Activated CD8-positive, alpha-beta memory T cell treated with anti-CD3 and anti-CD28 coated beads, Interleukin-2, amount 50 U/mL, for 4 hours (primary cell): ENCODE results near the gene BCAS4.
"Not testable (repeated sequence)": the region's sequence is repeated elsewhere in the genome, so short reads cannot be mapped to it uniquely, and the experiment has no call there.

Experiments used
- DNase-seq: peaks from one replicate; pipeline ENCODE4 v3.0.0-alpha.2; 2020

Gene BCAS4

DNA sequence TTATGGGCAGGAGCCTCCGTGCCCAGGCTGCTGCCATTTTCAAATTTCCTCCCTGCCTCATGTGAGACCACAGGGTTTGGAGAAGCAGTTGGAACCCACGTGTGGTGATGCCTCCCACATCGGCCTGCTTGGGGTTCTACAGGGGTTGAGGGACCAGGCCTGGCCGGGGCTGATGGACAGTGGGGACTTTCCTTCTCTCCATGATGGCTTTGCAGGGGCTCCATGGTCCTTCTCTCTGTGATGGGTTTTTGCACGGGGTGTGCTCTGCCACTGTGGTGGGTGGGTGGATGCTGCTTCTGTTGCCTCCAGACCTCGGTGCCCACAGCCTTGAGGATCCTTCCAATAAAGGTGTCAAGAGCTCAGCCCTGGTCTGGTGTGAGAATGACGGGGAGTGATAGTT, 82.0 kb downstream of the BCAS4 start:
- no peak for DNase-seq

DNA sequence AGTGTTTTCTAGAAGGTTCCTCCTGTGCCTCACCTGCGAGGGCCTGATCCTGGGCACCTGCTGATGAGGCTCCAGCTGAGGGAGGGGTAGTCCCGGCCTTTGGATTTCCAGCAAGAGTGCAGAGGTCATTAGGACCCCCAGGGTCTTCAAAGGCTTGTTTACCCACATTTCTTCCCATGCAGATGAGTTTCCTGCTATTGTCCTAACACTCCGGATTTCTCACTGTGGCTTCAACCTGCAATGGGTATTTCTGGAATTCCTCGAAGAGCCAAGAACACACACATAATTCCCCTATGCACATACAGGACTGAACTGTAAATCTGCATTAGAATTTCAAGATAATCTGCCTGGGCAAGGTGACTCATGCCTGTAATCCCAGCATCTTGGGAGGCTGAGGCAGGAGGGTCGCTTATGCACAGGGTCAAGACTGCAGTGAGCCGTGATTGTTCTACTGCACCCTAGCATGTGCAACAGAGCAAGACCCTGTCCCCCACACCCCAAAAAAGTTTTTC, 82.4 kb downstream of the BCAS4 start:
- DNase-seq = no peak

DNA sequence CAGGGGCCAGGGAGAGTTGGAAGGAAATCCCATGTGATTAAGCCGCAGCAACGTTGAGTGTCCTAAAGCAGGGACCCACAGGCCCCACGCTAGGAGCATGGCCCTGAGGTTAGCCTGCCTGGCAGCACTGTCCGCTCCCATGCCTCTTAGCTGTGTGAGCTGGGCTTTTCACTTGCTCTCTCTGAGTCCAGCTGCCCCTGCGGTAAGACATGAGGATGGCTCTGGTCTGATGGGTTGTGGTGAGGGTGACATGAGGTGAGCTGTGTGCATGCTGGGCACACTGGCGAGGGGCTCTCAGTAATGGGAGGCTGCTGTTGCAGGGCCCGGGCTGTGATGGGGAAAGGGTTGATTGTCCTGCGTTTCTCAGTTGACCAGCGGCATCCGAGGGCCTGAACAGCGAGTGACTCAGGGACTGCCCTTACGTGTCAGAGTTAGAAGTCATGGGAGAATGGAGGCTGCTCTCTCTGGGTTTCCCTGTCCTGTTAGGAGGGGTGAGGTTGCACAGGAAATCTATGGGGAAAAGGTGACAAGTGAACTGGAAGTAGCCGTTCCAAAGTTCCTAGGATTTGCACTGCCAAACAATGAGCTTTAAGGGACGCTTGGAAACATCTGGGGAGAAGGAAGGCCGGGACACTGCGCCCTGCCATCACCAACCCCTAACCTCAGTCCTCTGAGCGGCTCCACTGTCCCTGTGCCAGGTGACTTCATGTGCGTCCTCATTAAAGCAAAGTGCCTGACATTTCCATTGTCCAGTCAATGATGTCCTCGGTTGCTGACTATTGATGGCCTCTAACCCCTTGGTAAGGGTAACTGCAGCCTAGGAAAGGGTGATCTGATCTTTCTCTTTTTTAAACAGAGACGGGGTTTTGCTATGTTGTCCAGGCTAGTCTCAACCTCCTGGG, 85.0 kb downstream of the BCAS4 start:
- no peak for DNase-seq

GRCh38 chr20:50881759-50882424, 87.0 kb downstream of the BCAS4 start:
- DNase-seq = not testable (repeated sequence)

GRCh38 chr20:50883856-50884255, 89.0 kb downstream of the BCAS4 start:
- DNase-seq = no peak

DNA sequence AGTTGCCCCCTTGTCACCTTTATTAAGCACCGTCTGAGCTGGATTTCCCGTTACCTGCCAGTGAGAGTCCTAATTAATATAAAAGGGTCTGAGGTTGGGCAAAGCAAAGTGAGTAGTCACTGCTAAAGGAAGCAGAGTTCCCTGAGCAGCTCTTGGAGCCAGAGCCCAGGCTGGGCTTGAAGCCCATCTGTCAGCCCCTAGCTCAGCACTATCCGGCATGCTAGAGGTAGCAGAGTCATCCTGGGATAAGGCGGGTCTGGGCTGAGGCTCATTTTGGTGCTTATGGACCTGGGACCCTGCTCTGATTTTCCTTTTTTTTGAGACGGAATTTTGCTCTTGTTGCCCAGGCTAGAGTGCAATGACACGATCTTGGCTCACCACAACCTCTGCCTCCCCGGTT, 90.2 kb downstream of the BCAS4 start:
- no peak for DNase-seq

DNA sequence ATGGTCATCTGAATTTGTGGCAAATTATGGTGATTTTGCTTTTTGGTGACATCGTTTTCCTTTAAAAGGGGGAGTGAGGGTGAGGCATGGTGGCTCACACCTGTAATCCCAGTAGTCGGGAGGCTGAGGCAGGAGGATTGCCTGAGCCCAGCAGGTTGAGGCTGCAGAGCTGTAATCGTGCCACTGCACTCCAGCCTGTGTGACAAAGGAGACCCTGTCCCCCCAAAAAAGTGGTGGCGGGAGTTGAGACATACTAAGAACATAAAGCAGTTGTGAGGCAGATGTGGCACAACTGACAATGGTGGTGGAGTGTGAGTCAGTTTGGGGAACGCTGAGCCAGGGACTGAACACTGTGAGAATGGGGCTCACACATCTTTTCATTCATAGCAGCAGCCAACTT, 90.9 kb downstream of the BCAS4 start:
- no peak for DNase-seq

DNA sequence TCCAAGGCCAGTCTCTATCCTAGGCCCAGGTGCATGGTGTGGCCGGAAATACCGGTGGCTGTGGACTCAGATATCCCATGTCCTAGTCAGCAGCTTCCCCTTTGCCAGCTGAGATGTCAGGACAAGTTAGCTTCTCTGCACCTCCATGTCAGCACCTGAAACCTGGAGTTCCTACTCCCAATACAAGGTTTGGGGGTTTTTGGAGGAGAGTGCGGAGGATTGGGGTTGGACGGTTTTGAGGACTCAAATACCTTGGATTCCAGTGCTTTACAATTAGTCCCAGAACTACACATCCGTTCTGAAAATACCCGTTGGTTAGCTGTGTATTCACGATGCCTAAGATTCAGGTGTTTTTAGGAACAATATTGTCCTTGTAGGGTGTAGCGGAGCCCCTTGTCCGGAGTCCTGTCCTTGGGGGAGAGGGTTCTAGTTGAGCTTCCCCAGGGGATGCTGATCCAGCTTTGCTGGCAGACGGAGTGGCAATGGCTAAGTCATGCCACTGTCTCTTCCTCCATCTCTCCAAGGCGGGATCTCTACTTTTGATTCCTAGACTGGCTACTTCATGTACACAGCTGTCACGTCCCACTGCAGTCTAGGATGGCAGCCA, 91.4 kb downstream of the BCAS4 start:
- no peak for DNase-seq

GRCh38 chr20:50887576-50887975, 92.7 kb downstream of the BCAS4 start:
- DNase-seq = no peak

- DNase-seq = no peak
Observed at GRCh38 chr20:50891138-50891537, 96.3 kb downstream of the BCAS4 start.

DNA sequence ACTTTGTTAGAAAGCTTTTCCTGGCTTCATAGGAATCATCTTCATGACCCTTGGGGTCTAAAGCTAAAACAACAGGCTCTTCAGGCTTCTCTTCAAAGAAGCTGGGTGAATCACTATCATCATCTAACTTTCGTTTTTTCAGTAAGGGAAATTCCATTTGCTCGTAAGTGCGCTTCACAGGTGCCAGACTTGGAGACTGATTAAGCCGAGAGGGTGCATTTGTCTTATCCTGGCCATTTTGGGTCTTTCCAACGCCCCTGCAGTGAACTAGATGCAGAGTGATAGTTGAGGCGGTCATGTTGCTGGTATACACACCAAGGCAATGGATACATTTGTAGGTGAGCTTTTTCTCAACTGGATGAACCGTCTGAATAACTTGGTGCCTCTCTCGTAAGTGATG, 97.5 kb downstream of the BCAS4 start:
- DNase-seq = no peak

DNA sequence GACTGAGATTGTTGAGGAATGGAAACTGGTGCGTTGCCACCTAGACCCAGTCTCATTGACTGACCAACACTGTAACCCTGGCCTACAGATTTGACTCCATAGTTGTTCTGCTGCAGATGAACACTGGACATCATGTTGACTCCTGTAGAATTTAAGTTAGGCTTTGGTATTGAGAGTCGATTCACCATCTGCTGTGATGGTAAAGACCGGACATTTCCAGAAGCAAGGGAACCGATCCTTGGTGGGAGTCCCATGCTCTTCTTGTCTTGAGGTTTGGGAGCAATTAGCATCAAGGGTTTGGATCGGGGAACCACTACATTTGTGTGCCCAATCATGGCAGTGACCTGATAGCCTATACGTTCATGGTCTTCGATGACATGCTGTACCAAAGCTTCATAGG, 98.8 kb downstream of the BCAS4 start:
- no peak for DNase-seq

- no peak for DNase-seq
Observed at GRCh38 chr20:50895111-50895830, 100.4 kb downstream of the BCAS4 start.

DNA sequence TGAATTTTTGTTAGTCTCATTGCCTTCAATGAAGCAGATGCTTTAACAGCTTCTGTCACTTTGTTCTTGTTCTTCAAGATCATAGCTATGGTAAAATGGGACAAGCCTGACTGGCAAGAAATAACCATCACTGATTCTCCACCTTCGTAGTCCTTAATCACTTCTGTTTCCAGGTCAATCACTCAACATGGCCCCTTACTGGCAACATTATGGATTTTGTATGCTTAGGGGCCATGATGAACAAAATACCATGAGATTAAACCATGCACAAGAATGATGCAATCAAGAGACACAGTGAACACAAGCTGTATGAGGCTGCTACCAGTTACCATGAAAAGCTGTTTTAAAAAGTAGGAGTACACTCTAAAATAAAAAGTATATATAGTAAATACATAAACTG, 103.6 kb downstream of the BCAS4 start:
- no peak for DNase-seq

DNA sequence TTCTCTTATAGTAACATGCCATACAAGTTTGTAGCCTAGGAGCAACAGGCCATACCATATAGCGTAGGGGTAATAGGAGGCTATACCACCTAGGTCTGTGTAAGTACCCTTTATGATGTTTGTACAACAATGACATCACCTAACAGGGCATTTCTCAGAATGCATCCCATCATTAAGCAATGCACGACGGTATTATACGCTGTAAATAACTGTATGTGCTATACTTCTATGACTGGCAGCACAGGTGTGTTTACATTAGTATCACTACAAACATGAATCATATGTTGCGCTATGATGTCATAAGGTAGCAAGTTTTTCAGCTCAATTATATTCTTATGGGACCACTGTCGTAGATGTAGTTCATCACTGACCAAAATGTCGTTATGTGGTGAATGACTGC, 105.4 kb downstream of the BCAS4 start:
- DNase-seq = no peak

- DNase-seq = no peak
Observed at GRCh38 chr20:50901301-50901700, 106.4 kb downstream of the BCAS4 start.

- no peak for DNase-seq
Observed at GRCh38 chr20:50903353-50904051, 108.6 kb downstream of the BCAS4 start.

- no peak for DNase-seq
Observed at GRCh38 chr20:50904067-50904570, 109.3 kb downstream of the BCAS4 start.

- DNase-seq = no peak
Observed at GRCh38 chr20:50909413-50909812, 114.6 kb downstream of the BCAS4 start.

GRCh38 chr20:50911030-50911429, 116.2 kb downstream of the BCAS4 start:
- no peak for DNase-seq

GRCh38 chr20:50911716-50912115, 116.9 kb downstream of the BCAS4 start:
- DNase-seq = no peak

- no peak for DNase-seq
Observed at GRCh38 chr20:50913690-50914375, 119.0 kb downstream of the BCAS4 start.
